Measurements from ENCODE around the gene LAPTM5. TPM values are rescaled to one million over a fixed set of nuclear protein-coding genes. Genes with fewer than 3 reads are reported as not detected.

LAPTM5 gene
- total and polyA plus RNA-seq, 4 donors: 18.0 to 46.2 (median 28.1) TPM

GRCh38 chr1:30788580-30789387 is 31.2 kb upstream of the LAPTM5 start:
- Histone ChIP-seq H3K4me3 (ENCODE audit: low read depth in 1 of 3, low read length in 3 of 3) (no peak overlapping the region), H3K27ac (ENCODE audit: low read depth in 1 of 2, low read length in 2 of 2) (no peak overlapping the region), H3K4me1 (ENCODE audit: control insufficient read depth in 4 of 4, insufficient read depth in 4 of 4, low read length in 3 of 4) (no peaks in the 10 kb centered on the region), H3K27me3 (ENCODE audit: control insufficient read depth in 4 of 4, insufficient read depth in 4 of 4, low read length in 3 of 4) (no peaks in the 10 kb centered on the region), H3K36me3 (ENCODE audit: control insufficient read depth in 4 of 4, insufficient read depth in 3 of 4, low read depth in 1 of 4, low read length in 3 of 4) (no peaks in the 10 kb centered on the region), H3K9me3 (ENCODE audit: control insufficient read depth in 4 of 4, low read length in 3 of 4) (no peaks in the 10 kb centered on the region), H3K9ac (ENCODE audit: low read depth in 1 of 2, low read length in 2 of 2) (no peak overlapping the region)
- no peak for TF ChIP-seq FOXA2 (IDR thresholded peaks at IDR 0.05)
- TF ChIP-seq GABPA (IDR thresholded peaks at IDR 0.05 in 1 of 2, conservative IDR thresholded peaks at IDR 0.05 in 1 of 2): no peak
- TF ChIP-seq TAF1 (conservative IDR thresholded peaks at IDR 0.05): no peak
- TF ChIP-seq ATF3 (IDR thresholded peaks at IDR 0.05): no peak
- no peak for TF ChIP-seq ZBTB33 (IDR thresholded peaks at IDR 0.05)
- no peak for TF ChIP-seq NR2F2 (IDR thresholded peaks at IDR 0.05)
- no peak for TF ChIP-seq RAD21 (IDR thresholded peaks at IDR 0.05)
- TF ChIP-seq CTCF (IDR thresholded peaks at IDR 0.05; ENCODE audit: low read depth, low read length, missing input control): no peak
- TF ChIP-seq SP1 (IDR thresholded peaks at IDR 0.05): no peak
- TF ChIP-seq HNF4A (conservative IDR thresholded peaks at IDR 0.05): no peak
- TF ChIP-seq RXRA (IDR thresholded peaks at IDR 0.05): no peak
- no peak for TF ChIP-seq FOXA1 (IDR thresholded peaks at IDR 0.05)
- TF ChIP-seq YY1 (IDR thresholded peaks at IDR 0.05): no peak
- no peak for TF ChIP-seq REST (IDR thresholded peaks at IDR 0.05)
- no peak for TF ChIP-seq EGR1 (IDR thresholded peaks at IDR 0.05; ENCODE audit: low read depth in 2 of 2)
- TF ChIP-seq HNF4G (IDR thresholded peaks at IDR 0.05): no peak
- TF ChIP-seq JUND (IDR thresholded peaks at IDR 0.05): no peak
- TF ChIP-seq MAX (IDR thresholded peaks at IDR 0.05): no peak
- no peak for DNase-seq (ENCODE audit: low spot score)
- WGBS: 91% methylated on average over 9 of the region's 9 CpGs
